ENCODE results near the gene CANT1. TPM values are rescaled to one million over a fixed set of nuclear protein-coding genes. Genes with fewer than 3 reads are reported as not detected.

Gene CANT1
- total RNA-seq, 1 donor from 2014 or later: 75.1 TPM

DNA sequence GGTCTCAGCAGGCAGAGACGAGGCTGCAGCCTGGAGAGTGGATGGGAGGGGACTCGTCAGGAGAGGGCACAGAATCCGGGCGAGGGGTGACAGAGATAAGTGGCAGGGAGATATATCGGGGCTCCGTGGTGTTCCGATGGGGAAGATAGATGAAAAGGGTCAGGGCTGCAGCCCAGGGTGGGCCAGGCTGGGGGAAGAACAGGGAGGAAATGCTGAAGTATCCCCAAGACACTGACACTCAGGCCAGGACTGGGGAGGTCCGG, 32.0 kb downstream of the CANT1 start:
- no peak for DNase-seq (ENCODE audit: extremely low spot score, unreplicated experiment)
- no peak for TF ChIP-seq CTCF (conservative IDR thresholded peaks at IDR 0.05)
- H3K27ac Mint-ChIP-seq: peak overlapping the region; percentile 53
- no peaks in the 10 kb centered on the region for H3K36me3 Mint-ChIP-seq
- H3K4me1 Mint-ChIP-seq (ENCODE audit: unreplicated experiment): peaks cover 23% of the 10 kb centered on the region
- H3K4me3 Mint-ChIP-seq: peak overlapping the region; percentile 34
- no peaks in the 10 kb centered on the region for H3K27me3 Mint-ChIP-seq
- H3K9me3 Mint-ChIP-seq: no peaks in the 10 kb centered on the region

- no peak for TF ChIP-seq CTCF (conservative IDR thresholded peaks at IDR 0.05)
- DNase-seq (ENCODE audit: extremely low spot score, unreplicated experiment): no peak
- no peaks in the 10 kb centered on the region for H3K27me3 Mint-ChIP-seq
- no peak overlapping the region for H3K4me3 Mint-ChIP-seq
- H3K36me3 Mint-ChIP-seq: no peaks in the 10 kb centered on the region
- H3K27ac Mint-ChIP-seq: peak overlapping the region; percentile 53
- H3K9me3 Mint-ChIP-seq: no peaks in the 10 kb centered on the region
- peaks cover 23% of the 10 kb centered on the region for H3K4me1 Mint-ChIP-seq (ENCODE audit: unreplicated experiment)
These were observed 32.5 kb downstream of the CANT1 start for GRCh38 chr17:78976907-78977680.

DNA sequence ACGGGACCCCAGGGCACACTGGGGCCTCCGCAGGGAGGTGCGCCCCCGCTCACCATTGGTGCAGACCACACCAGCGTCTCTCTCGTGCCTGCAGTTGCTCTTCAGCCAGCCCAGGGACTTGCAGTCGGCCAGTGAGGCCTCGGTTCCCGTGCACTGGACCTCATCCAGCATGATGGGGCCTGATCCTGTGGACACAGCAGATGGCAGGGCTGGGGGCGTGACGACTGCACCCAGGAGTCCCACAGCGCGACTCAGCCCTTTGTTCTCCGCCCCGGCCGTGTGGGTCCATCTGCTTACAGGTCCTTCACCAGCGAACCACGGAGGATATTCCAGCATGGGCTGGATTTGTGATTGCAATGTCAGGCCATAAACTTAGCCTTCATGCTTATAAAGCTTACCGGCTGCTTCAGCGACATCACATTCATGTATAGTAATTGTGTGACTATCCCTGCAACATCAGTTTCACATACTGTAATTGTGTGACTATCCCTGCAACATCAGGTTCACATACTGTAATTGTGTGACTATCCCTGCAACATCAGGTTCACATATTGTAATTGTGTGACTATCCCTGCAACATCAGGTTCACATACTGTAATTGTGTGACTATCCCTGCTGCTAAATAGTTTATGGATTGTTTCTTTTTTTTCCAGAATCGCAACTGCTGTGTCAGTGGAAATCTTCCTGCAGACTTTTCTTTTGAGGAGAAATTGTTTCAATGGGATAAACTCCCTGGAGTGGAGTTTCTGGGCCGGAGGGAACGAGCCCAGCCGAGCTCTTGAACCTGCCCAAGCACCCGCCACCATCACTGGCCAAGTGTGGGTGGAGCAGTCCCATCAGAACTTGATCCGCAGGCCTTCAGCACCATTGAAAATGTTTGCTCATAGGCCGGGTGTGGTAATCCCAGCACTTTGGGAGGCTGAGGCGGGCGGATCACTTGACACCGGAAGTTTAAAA, 34.7 kb downstream of the CANT1 start:
- peaks cover 3% of the 10 kb centered on the region for H3K36me3 Mint-ChIP-seq

DNA sequence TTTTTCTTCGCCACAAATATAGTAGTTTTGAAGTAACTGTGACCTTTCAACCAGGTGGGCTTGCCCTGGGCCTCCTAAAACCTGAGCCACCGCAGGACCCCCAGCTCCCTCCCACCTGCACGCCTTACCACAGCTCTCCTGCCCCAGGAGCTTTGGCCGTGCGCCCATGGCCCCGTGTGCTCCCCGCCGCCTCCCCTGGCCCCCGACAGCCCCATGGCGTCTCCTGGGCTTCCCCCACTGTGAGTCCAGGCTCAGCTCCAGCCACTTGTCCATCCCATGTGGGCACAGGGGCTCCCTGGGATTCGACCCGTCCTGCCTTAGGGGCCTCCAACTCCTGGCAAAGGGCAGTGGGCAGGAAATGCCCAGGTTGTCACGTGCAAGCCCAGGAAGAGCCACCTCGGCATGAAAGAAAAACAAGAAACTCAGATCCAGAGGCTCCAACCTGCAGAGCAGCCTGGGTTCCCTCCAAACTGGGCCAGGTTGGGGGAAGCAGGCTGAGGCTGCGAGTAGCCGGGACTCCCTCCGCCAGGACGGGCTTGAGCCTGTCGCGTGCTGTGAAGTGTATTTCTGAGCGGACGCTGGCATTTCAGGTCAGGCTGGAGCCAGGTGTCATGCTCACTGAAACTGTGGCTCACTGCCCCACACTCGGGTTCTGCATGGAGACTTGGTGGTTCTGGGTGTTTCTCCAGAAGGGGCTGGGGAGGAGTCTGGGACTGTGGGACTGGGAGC, 35.6 kb downstream of the CANT1 start:
- Mint-ChIP-seq H3K4me3 (no peak overlapping the region), H3K27me3 (no peaks in the 10 kb centered on the region), H3K27ac (no peak overlapping the region), H3K9me3 (no peaks in the 10 kb centered on the region), H3K36me3 (peaks cover 3% of the 10 kb centered on the region), H3K4me1 (ENCODE audit: unreplicated experiment) (peaks cover 28% of the 10 kb centered on the region)
- DNase-seq (ENCODE audit: extremely low spot score, unreplicated experiment): no peak
- no peak for TF ChIP-seq CTCF (conservative IDR thresholded peaks at IDR 0.05)

More for the DNA sequence above, 34.7 kb downstream of the CANT1 start:
- H3K4me3 Mint-ChIP-seq: peak overlapping the region; percentile 84
- H3K9me3 Mint-ChIP-seq: no peaks in the 10 kb centered on the region
- H3K4me1 Mint-ChIP-seq (ENCODE audit: unreplicated experiment): peaks cover 29% of the 10 kb centered on the region
- peak overlapping the region; percentile 98 for H3K27ac Mint-ChIP-seq
- no peak for DNase-seq (ENCODE audit: extremely low spot score, unreplicated experiment)
- no peaks in the 10 kb centered on the region for H3K27me3 Mint-ChIP-seq
- TF ChIP-seq CTCF (conservative IDR thresholded peaks at IDR 0.05): no peak

GRCh38 chr17:78973196-78973595, 36.4 kb downstream of the CANT1 start:
- Mint-ChIP-seq H3K4me1 (ENCODE audit: unreplicated experiment) (peaks cover 28% of the 10 kb centered on the region), H3K27ac (no peak overlapping the region), H3K9me3 (no peaks in the 10 kb centered on the region), H3K36me3 (peaks cover 3% of the 10 kb centered on the region), H3K4me3 (no peak overlapping the region), H3K27me3 (no peaks in the 10 kb centered on the region)
- DNase-seq (ENCODE audit: extremely low spot score, unreplicated experiment): no peak
- no peak for TF ChIP-seq CTCF (conservative IDR thresholded peaks at IDR 0.05)
